Spleen (tissue), 7 donors: Measurements from ENCODE around the gene USP5.

Experiments
- POLR2A ChIP-seq, 3 donors: fragments of 450-650 bp; IDR thresholded peaks; one replicate each; pipeline ENCODE4 v1.5.1; 2017; ENCODE audit warnings: antibody characterized with exemption in 3 of 3, mild to moderate bottlenecking in 1 of 3
- TF ChIP-seq, protein P1 (sequence below), 11 experiments: fragments of 200-600 bp in 7 of 11; fragments of 450-650 bp in 4 of 11; sonication (generic) in 4 of 11; IDR thresholded peaks in 8 of 11; conservative IDR thresholded peaks in 3 of 11; 1 replicate in 7 of 11; 2 replicates in 4 of 11; pipeline versions ENCODE4 v1.4.0 to v1.8.0; 2016 to 2021; ENCODE audit warnings: antibody characterized with exemption in 11 of 11, inconsistent platforms in 4 of 11, mild to moderate bottlenecking in 1 of 11
- donor health status: DM: no; HTN: no; CAD: no; lungs with moderate emphysema.
- donor health status: DM: no; HTN: no; CAD: no.
- donor health status: DM: no; HTN: no; CAD: no.

- TF ChIP-seq POLR2A (IDR thresholded peaks at IDR 0.05), result no peak
- TF ChIP-seq, protein P1, sequence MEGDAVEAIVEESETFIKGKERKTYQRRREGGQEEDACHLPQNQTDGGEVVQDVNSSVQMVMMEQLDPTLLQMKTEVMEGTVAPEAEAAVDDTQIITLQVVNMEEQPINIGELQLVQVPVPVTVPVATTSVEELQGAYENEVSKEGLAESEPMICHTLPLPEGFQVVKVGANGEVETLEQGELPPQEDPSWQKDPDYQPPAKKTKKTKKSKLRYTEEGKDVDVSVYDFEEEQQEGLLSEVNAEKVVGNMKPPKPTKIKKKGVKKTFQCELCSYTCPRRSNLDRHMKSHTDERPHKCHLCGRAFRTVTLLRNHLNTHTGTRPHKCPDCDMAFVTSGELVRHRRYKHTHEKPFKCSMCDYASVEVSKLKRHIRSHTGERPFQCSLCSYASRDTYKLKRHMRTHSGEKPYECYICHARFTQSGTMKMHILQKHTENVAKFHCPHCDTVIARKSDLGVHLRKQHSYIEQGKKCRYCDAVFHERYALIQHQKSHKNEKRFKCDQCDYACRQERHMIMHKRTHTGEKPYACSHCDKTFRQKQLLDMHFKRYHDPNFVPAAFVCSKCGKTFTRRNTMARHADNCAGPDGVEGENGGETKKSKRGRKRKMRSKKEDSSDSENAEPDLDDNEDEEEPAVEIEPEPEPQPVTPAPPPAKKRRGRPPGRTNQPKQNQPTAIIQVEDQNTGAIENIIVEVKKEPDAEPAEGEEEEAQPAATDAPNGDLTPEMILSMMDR (IDR thresholded peaks at IDR 0.05 in 8 of 11, conservative IDR thresholded peaks at IDR 0.05 in 3 of 11), result no peak
These were observed 25.7 kb upstream of the USP5 start for GRCh38 chr12:6826125-6826733.
